K562 (cell line): ENCODE data around the gene ABCA7. TPM values are rescaled to one million over a fixed set of nuclear protein-coding genes. Genes with fewer than 3 reads are reported as not detected.

Source experiments
- ARID1B ChIP-seq: fragments of 450-650 bp; IDR thresholded peaks from 2 replicates; pipeline ENCODE4 v1.6.1; 2016; ENCODE audit warnings: antibody characterized with exemption, mild to moderate bottlenecking, inconsistent platforms
- ATF3 ChIP-seq, 2 experiments: fragments of 450-650 bp in 1 of 2; sonication (generic) in 1 of 2; formaldehyde crosslinking in 1 of 2; IDR thresholded peaks in 1 of 2; conservative IDR thresholded peaks in 1 of 2; 2 replicates each; pipeline versions ENCODE4 v1.6.1 to v1.8.1; 2016 to 2023; ENCODE audit warnings: mild to moderate bottlenecking in 2 of 2, moderate library complexity in 2 of 2, inconsistent platforms in 1 of 2, missing genetic modification reagents in 1 of 2
- GABPA ChIP-seq: fragments of 200-800 bp; sonication (Bioruptor generic); conservative IDR thresholded peaks from 2 replicates; pipeline ENCODE4 v1.6.1; 2016; ENCODE audit warnings: low read depth, missing genetic modification characterization, missing compliant biosample characterization
- HES1 ChIP-seq: fragments of 450-650 bp; IDR thresholded peaks from 2 replicates; pipeline ENCODE4 v1.6.1; 2016; ENCODE audit warnings: low read depth, mild to moderate bottlenecking, moderate library complexity
- IFI16 ChIP-seq: fragments of 250-450 bp; sonication (Bioruptor Pico); IDR thresholded peaks from 2 replicates; pipeline ENCODE4 v2.1.2; 2022; ENCODE audit warnings: mild to moderate bottlenecking, inconsistent platforms
- MBD1 ChIP-seq: fragments of 250-450 bp; sonication (Bioruptor Pico); IDR thresholded peaks from 2 replicates; pipeline ENCODE4 v1.8.0; 2022; ENCODE audit warnings: inconsistent platforms
- MTA1 ChIP-seq: fragments of 450-650 bp; IDR thresholded peaks from 2 replicates; pipeline ENCODE4 v1.6.1; 2017; ENCODE audit warnings: borderline replicate concordance
- NR2C2 ChIP-seq, 2 experiments: fragments of 200-800 bp in 1 of 2; sonication (Bioruptor generic) in 1 of 2; sonication (generic) in 1 of 2; formaldehyde crosslinking in 1 of 2; IDR thresholded peaks; 2 replicates each; pipeline versions ENCODE4 v1.6.1 to v1.8.0; 2016 to 2022; ENCODE audit warnings: mild to moderate bottlenecking in 1 of 2, missing compliant biosample characterization in 1 of 2, missing genetic modification characterization in 1 of 2, missing genetic modification reagents in 1 of 2
- POLR2G ChIP-seq: fragments of 200-400 bp; formaldehyde crosslinking; IDR thresholded peaks from 2 replicates; pipeline ENCODE4 v1.6.1; 2017; ENCODE audit warnings: low read depth, mild to moderate bottlenecking, antibody characterized with exemption, low read length, moderate library complexity
- RFX7 ChIP-seq: fragments of 250-450 bp; sonication (Bioruptor Pico); IDR thresholded peaks from 2 replicates; pipeline ENCODE4 v1.5.1; 2021; ENCODE audit warnings: mild to moderate bottlenecking
- THAP12 ChIP-seq: fragments of 250-450 bp; sonication (Bioruptor Pico); IDR thresholded peaks from 2 replicates; pipeline ENCODE4 v1.9.0; 2021; ENCODE audit warnings: mild to moderate bottlenecking, inconsistent platforms
- ZBTB34 ChIP-seq: fragments of 250-450 bp; sonication (Bioruptor Pico); IDR thresholded peaks from 2 replicates; pipeline ENCODE4 v1.8.0; 2021; ENCODE audit warnings: mild to moderate bottlenecking, moderate library complexity
- ZNF696 ChIP-seq: fragments of 250-450 bp; sonication (Bioruptor Pico); conservative IDR thresholded peaks from 2 replicates; pipeline ENCODE4 v1.4.0; 2020; ENCODE audit warnings: mild to moderate bottlenecking, moderate library complexity
- ZNF79 ChIP-seq: fragments of 250-450 bp; sonication (Bioruptor Pico); IDR thresholded peaks from 2 replicates; pipeline ENCODE4 v1.4.0; 2020; ENCODE audit warnings: low read depth, mild to moderate bottlenecking, moderate library complexity
- polyA plus RNA-seq, 8 experiments: library from polyadenylated mRNA; depleted of rRNA in 4 of 8; stranded (reverse) in 5 of 8; unstranded in 3 of 8; fragments of >200 nt; fragmentation: Nextera tagmentation in 2 of 8; fragmentation: Illumina TruSeq in 1 of 8; extraction: Ambion mirVana in 2 of 8; extraction: Trizol in 1 of 8; gene quantifications; 2 replicates each; pipeline versions ENCODE4 v1.2.1 to v1.2.3, GENCODE V29; 2011 to 2014; ENCODE audit warnings: inconsistent platforms in 1 of 8, missing spikeins in 1 of 8
- total RNA-seq, 7 experiments: library from RNA; depleted of rRNA in 6 of 7; stranded (reverse); fragments of >200 nt in 6 of 7; fragmentation: Illumina TruSeq in 2 of 7; extraction: Trizol in 2 of 7; gene quantifications; 2 replicates each; pipeline versions ENCODE4 v1.2.1 to v1.2.3, GENCODE V29; 2011 to 2021; ENCODE audit warnings: low replicate concordance in 1 of 7
- TF ChIP-seq, protein P1 (sequence below): sonication (generic); formaldehyde crosslinking; IDR thresholded peaks from 2 replicates; pipeline ENCODE4 v1.8.1; 2023; ENCODE audit warnings: mild to moderate bottlenecking, missing genetic modification reagents, moderate library complexity

The ABCA7 gene
- total and polyA plus RNA-seq, 9 of the 15 experiments (the other 6 are each of a cell fraction or from before 2014, with no cell fraction given): 2.3 to 96.1 (median 31.2) TPM

DNA sequence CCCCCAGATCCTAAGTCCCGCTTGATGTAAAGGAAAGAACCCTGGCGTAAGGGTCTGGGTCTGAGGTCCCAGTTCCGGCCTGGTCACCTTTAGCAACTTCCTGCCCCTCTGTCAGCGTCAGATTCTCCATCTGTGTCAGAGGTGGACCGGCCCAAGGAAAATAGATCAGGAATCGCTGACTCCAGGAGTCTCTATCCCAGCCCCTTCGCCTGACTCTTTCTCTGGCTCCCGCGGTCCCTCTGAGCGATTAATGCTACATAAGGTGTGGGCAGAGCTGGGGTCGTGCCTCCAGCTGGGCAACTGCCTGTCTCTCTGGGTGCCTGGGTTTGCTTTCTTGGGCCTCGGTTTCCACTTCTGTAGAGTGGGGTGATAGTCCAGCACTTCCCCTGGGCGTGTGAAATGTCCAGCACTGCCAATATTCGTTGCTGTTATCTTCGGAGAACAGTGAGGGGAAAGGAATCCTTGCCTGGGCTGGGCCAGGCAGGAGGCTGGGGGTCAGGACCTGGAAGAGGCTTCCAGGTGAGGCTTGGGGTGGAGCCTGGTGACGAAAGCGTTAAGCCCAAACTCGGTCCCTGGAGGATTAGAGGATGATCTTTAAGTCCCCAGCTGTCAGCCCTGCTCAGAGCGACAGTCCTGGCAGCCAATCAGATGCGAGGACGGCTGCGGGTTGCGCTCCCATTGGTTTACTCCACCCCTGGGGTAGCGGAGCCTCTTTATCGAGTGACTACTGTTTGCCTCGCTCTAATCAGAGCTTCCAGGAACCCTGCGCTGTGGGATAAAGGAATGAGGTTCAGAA lies 767 bp downstream of the ABCA7 start (continued):
- no peak for TF ChIP-seq THAP12 (CRISPR knock-in tag)
- no peak; the same call in 1 of the 2 replicates for TF ChIP-seq MTA1
- peak; percentile 45; the same call in 1 of the 2 replicates for TF ChIP-seq ATF3 (IDR thresholded peaks at IDR 0.05)
- TF ChIP-seq ATF3 (CRISPR knock-in tag; conservative IDR thresholded peaks at IDR 0.05): no peak
- no peak for TF ChIP-seq ZNF696 (CRISPR knock-in tag)
- no peak for TF ChIP-seq RFX7 (CRISPR knock-in tag)
- TF ChIP-seq, protein P1, sequence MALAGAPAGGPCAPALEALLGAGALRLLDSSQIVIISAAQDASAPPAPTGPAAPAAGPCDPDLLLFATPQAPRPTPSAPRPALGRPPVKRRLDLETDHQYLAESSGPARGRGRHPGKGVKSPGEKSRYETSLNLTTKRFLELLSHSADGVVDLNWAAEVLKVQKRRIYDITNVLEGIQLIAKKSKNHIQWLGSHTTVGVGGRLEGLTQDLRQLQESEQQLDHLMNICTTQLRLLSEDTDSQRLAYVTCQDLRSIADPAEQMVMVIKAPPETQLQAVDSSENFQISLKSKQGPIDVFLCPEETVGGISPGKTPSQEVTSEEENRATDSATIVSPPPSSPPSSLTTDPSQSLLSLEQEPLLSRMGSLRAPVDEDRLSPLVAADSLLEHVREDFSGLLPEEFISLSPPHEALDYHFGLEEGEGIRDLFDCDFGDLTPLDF (CRISPR knock-in tag): no peak
- no peak for TF ChIP-seq MBD1 (CRISPR knock-in tag)
- TF ChIP-seq IFI16 (CRISPR knock-in tag): no peak
- TF ChIP-seq GABPA (tag): peak; percentile 55; the same call in 1 of the 2 replicates
- no peak for TF ChIP-seq ZBTB34 (CRISPR knock-in tag)
- TF ChIP-seq ARID1B: peak; percentile 80
- TF ChIP-seq ZNF79 (CRISPR knock-in tag): no peak
- TF ChIP-seq NR2C2 (CRISPR knock-in tag; IDR thresholded peaks at IDR 0.05): no peak
- no peak for TF ChIP-seq NR2C2 (tag; IDR thresholded peaks at IDR 0.05)
- no peak for TF ChIP-seq HES1
- no peak for TF ChIP-seq POLR2G
